ENCODE data around the gene SH3BP5.

- TF ChIP-seq CTCF (IDR thresholded peaks at IDR 0.05) (peak; percentile 97), POLR2AphosphoS5 (IDR thresholded peaks at IDR 0.05; ENCODE audit: low read depth, low read length) (no peak), REST (IDR thresholded peaks at IDR 0.05; ENCODE audit: low read depth, low read length) (no peak), RXRA (IDR thresholded peaks at IDR 0.05; ENCODE audit: borderline replicate concordance, low read depth) (no peak), EZH2phosphoT487 (IDR thresholded peaks at IDR 0.05; ENCODE audit: borderline replicate concordance, low read depth) (no peak), YY1 (IDR thresholded peaks at IDR 0.05; ENCODE audit: low read depth) (no peak), USF2 (IDR thresholded peaks at IDR 0.05; ENCODE audit: borderline replicate concordance, low read depth, low read length) (no peak), MAX (IDR thresholded peaks at IDR 0.05; ENCODE audit: low read depth) (0 out of 2 replicates have a peak, but pooled peaks have one; percentile 14), IRF3 (IDR thresholded peaks at IDR 0.05; ENCODE audit: low read depth, low read length) (no peak), NRF1 (IDR thresholded peaks at IDR 0.05; ENCODE audit: low read depth, low read length) (0 out of 2 replicates have a peak, but pooled peaks have one; percentile 9), SMC3 (IDR thresholded peaks at IDR 0.05; ENCODE audit: low read depth, low read length) (peak; percentile 99), EP300 (IDR thresholded peaks at IDR 0.05; ENCODE audit: borderline replicate concordance in 1 of 2, low read depth in 1 of 2, low read length in 1 of 2) (no peak), RFX5 (IDR thresholded peaks at IDR 0.05; ENCODE audit: low read length) (no peak), SIN3A (IDR thresholded peaks at IDR 0.05; ENCODE audit: borderline replicate concordance, low read depth, low read length) (no peak)
Measured at GRCh38 chr3:15268033-15268631, 64.3 kb downstream of the SH3BP5 start.
